ENCODE results near the gene ADGRG7.

DNA sequence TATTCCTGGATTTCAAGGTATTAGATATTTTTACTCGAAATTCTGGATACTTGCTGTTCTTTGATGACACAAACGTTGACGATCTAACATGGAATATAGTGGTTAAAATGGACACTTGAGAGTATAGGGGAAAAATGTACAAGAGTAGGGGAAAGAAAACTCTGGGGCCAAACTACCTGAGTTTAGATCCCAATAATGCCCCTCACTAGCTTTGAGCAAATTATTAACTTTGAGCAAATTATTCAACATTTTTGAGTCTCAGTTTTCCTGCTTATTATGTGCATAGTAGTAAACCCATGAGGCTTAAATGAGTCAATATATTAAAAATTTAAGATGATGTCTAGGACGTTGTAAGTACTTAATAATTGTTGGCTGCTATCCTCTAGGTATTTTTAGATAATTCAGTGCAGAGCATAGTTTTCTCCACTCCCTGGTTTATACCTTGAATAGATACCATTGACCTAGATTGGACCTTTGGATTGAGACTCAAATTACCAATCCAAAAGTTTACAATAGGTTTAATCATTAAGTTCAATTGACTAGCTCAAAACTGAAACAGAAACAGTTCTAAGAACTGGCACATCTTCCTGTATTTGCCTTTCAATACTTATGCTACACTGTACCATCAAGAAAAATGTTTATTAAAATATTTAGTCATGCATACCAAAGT is 4.5 kb downstream of the ADGRG7 start:
- TF ChIP-seq, protein P1, sequence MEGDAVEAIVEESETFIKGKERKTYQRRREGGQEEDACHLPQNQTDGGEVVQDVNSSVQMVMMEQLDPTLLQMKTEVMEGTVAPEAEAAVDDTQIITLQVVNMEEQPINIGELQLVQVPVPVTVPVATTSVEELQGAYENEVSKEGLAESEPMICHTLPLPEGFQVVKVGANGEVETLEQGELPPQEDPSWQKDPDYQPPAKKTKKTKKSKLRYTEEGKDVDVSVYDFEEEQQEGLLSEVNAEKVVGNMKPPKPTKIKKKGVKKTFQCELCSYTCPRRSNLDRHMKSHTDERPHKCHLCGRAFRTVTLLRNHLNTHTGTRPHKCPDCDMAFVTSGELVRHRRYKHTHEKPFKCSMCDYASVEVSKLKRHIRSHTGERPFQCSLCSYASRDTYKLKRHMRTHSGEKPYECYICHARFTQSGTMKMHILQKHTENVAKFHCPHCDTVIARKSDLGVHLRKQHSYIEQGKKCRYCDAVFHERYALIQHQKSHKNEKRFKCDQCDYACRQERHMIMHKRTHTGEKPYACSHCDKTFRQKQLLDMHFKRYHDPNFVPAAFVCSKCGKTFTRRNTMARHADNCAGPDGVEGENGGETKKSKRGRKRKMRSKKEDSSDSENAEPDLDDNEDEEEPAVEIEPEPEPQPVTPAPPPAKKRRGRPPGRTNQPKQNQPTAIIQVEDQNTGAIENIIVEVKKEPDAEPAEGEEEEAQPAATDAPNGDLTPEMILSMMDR (IDR thresholded peaks at IDR 0.05): no peak
- TF ChIP-seq, protein P2, sequence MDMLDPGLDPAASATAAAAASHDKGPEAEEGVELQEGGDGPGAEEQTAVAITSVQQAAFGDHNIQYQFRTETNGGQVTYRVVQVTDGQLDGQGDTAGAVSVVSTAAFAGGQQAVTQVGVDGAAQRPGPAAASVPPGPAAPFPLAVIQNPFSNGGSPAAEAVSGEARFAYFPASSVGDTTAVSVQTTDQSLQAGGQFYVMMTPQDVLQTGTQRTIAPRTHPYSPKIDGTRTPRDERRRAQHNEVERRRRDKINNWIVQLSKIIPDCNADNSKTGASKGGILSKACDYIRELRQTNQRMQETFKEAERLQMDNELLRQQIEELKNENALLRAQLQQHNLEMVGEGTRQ (IDR thresholded peaks at IDR 0.05): no peak
